GM12872 (cell line): ENCODE measurements around the gene PRADC1.

Experiments
- CTCF ChIP-seq: IDR thresholded peaks from 3 replicates; pipeline ENCODE4 v1.5.1; 2011; ENCODE audit warnings: low read depth, mild to moderate bottlenecking, low read length, moderate library complexity; ENCODE audit not compliant: insufficient read depth

PRADC1 gene

GRCh38 chr2:73233154-73233931 is at the start of gene PRADC1:
Gene PRADC1, minus strand, starts transcription at chr2:73233239. Its CDS starts 79 bp downstream, at chr2:73233160.
- TF ChIP-seq CTCF, result no peak

- TF ChIP-seq CTCF, result no peak
These were observed 48.2 kb upstream of the PRADC1 start for GRCh38 chr2:73281244-73281643.

DNA sequence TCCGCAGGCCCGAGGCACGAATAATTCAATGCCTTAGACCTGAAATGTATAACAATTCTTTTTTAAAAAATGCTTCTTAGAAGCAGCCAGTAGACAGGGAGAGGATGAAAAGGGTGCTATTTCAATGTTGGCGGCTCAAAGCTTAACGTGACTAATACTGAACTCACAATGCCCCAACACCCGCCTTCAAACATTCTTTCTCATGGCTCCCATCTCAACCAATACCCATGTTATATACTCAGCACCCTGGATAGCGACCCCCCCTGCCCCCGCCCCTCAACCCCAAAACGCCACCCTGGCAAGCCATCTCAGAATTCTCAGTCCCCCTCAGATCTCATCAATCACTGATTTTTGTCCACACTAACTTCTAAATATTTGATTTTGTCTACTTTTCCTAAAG is 46.8 kb upstream of the PRADC1 start:
- TF ChIP-seq CTCF, result no peak

DNA sequence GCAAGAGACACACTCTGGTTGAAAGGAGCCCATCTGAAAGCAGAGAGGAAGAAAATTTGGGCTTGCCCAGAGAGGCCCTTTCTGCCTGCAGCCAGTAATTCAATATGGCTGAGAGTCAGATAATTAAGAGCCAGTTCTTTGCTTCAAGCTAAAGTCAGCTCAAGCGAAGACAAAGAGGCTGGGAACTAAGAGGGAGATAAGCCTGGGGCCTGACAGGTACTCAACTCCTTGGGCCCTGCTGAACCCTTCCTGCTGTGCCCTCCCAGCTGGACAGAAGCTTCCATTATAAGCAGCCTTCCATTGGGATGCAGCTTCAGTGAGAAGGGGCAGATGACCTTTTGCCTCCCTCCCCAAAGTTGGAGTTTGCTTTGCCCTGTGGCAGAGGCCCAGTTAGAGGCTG is 39.2 kb upstream of the PRADC1 start:
- no peak for TF ChIP-seq CTCF

DNA sequence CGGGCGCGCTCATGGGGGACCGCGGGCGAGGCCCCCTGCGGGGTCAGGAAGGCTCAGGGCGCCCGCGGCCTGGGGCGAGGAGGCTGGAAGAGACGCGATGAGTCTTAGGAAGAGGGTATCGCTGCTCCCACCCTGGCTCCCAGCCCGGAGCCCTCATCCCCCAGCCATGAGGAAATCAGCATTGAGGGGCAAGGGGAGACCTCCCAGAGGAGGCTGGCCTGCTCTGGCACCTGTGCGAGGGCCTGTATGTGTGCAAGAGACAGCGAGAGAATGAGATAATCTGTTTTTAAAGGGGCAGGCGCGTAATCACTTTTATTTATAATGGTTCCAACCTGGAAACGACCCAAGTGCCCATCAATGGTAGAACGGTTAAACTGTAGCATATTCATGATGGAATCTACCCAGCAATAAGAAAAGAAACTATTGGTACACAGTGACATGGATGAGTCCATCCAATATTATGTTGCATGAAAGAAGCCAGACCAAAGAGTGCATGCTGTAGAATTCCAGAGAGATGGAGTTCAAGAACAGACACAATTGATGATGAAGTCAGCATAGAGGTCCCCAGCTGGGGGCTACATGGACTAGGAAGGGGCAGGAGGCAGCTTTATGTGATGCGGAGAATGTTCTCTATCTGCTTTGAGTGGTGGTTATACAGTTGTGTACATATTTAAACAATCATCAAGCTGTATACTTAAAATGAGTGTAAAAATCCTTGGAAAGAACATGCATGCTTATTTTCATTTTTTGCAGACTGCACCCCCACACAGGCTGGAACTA is 36.8 kb upstream of the PRADC1 start:
- TF ChIP-seq CTCF, result no peak

DNA sequence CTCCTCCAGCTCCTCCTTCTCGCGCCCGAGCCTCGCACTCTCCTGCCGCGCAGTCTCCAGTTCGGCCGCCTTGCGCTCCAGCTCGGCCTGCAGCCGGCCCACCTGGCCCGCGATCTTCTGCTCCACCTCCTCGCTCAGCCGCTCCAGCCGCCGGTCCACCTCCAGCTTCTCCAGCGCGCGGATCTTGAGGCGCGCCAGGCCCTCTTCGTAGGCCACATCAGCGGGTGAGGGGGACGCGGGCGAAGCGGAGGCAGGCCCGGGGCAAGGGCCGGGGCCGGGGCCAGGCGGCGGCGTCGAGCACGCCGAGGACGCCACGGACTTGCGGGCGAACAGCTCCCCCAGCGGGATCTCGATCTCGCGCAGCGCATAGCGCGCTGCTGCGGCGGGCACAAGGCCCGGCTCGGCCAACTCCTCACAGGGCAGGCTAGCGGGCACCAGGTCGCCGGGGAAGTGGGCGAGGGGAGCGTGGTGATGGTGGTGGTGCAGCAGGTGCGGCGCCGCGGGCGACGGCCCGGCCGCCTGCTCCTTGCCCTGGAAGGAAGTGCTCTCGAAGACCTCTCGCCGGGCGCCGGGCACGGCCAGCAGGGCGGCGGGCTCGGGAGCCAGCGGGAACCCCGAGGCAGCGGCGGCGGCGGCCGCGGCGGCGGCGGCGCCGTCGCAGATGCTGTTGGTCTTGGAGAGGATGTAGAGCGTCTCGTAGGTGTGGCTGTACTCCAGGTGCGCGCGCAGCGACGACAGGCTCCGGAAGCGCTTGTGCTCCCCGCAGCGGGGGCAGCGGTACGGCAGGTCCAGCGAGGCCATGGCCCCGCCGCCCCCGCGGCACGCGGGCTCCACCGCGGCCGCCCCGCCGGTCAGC is 36.0 kb upstream of the PRADC1 start:
- no peak for TF ChIP-seq CTCF

DNA sequence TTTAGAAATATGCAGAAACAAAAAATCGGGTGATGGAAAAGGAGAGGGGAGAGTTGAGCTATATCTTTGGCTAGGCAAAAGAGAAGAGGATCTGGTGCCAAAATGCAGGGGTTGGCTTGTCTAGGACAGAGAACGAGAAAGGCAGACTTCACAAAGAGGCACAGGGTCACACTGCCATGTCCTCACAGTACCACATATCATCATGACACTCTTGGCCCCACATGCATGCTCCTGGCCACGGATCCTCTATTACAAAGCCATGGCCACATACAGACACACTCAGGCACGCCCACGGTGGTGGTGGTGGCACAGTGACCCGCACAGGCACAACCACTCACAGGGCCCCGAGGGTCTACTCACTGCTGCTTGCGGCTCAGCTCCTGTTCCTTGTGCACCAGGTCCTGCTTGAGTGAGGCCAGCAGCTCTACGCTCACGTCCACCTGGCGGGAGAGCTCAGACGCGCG is 35.4 kb upstream of the PRADC1 start:
- TF ChIP-seq CTCF, result no peak
